ENCODE data around the gene NKD2. TPM values are rescaled to one million over a fixed set of nuclear protein-coding genes. Genes with fewer than 3 reads are reported as not detected.

Gene NKD2
- total RNA-seq, 1 experiment from 2014 or later = 2.1 TPM

DNA sequence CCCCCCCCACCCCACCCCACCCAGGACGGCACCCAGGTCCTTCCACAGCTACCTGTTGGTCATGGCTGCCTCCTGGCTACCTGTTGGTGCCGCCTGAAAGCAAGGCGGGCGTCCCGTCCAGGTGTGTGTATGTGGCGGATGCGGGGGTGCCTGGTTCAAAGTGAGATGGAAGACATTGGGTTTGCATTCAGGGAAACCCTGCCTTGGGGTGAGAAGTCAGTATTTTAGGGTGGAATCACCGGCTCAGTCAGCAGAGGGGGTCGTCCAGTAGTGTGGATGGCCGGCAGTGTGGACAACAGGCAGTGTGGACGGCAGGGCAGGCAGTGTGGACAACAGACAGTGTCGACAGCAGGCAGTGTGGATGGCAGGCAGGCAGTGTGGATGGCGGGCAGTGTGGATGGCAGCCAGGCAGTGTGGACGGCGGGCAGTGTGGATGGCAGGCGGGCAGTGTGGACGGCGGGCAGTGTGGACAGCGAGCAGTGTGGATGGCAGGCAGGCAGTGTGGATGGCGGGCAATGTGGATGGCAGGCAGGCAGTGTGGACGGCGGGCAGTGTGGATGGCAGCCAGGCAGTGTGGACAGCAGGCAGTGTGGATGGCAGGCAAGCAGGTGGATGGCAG lies 28.0 kb downstream of the NKD2 start:
- in situ Hi-C loops (cut with HindIII; ENCODE audit: low sequenced_read_pairs) = no loop called here
- no peak for DNase-seq (ENCODE audit: low spot score)

DNA sequence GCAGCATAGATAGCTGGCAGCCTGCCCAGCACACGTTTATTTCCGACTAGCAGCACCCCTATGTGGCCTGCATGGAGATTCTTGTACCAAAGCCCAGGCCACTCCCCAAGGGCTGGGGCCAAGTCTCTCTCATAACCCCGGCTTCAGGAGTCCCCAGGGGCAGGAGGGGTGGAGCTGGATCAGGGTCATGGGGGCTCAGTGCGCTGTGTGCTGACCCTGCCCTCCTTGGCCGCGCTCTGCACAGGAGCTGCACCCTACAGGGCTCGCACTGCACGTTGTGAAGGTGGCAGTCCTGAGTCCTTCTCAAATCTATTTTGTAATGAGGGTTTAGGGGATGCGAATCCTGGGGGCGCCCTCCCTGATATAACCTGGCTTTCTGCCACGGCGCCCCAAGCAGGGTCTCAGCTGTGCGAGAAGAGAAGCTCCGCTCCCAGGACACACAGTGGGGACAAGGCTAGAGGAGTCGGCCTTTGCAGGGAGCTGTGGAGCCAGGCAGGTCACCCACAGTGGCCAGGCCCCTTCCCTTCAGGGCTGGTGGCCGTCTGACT lies 28.6 kb downstream of the NKD2 start:
- in situ Hi-C loops (cut with HindIII; ENCODE audit: low sequenced_read_pairs) = no loop called here
- no peak for DNase-seq (ENCODE audit: low spot score)

DNA sequence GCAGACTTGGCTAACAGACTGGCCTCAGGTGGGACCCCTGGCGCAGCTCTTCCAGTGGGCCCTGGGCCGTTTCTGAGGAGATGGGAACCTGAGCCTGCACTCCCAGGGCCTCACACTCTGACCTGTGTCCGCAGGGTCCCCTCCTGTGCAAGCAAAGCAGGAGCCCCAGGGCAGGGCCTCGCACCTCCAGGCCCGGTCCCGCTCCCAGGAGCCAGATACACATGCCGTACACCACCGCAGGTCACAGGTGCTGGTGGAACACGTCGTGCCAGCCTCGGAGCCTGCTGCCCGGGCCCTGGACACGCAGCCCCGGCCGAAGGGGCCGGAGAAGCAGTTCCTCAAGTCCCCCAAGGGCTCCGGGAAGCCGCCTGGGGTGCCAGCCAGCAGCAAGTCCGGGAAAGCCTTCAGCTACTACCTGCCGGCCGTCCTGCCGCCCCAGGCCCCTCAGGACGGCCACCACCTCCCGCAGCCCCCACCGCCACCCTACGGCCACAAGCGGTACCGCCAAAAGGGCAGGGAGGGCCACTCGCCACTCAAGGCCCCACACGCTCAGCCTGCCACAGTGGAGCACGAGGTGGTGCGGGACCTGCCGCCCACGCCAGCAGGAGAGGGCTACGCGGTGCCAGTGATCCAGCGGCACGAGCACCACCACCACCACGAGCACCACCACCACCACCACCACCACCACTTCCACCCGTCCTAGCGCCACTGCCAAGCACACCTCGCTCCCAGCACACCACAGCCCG lies 29.2 kb downstream of the NKD2 start:
- DNase-seq (ENCODE audit: low spot score) = no peak
- in situ Hi-C loops (cut with HindIII; ENCODE audit: low sequenced_read_pairs) = no loop called here

DNA sequence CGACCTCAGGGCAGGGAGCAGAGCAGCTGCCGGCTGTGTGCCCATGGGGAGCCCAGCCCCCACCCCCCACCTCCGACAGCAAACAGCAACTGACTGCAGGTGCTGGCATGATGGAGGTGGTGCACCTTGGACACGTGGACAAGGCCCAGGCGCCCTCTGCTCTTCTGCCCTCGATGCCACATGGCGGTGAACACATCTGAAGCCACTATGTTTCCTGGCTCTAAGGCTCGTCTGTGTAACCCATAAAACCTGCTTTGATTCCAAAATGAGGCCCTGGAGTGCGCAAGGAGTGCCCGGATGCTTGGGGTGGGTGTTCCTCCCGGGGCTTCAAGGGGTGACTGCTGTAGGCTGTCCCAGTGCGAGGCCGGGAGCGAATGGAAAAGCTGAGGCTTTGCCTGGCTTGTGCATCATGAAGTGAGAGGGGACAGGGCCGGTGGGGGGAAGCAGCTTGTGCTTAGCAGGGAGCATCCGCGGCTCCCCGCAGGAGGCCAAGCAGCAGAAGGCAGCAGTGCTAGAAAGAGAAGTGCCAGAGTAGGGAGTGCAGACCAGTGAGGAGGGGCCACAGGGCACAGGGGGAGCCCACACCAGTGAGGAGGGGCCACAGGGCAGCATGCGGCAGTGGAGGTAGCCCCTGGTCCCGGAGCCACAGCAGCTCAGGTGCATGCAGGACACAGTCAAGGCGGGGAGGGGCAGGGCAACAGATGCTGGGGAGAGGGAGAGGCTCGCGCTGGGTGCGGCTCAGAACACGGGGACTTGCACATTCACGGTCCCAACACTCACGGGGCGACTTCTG lies 30.0 kb downstream of the NKD2 start:
- in situ Hi-C loops (cut with HindIII; ENCODE audit: low sequenced_read_pairs) = no loop called here
- no peak for DNase-seq (ENCODE audit: low spot score)

DNA sequence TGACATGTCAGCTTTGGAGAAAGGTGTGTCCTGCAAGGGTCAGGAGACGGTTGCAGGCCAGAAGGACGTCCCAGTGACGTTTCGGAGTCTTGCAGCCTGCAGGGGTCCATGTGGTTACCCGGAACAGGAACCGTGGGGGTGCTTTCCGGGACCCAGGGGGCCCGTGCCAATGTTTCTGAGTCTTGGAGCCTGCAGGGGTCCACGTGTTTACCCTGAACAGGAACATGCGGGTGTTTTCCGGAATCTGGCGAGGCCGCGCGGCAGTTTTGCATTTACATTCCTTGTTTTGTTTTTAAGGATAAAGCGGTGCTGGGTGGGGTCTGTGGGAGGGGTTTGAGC lies 30.6 kb downstream of the NKD2 start:
- DNase-seq (ENCODE audit: low spot score) = no peak
- in situ Hi-C loops (cut with HindIII; ENCODE audit: low sequenced_read_pairs) = no loop called here

DNA sequence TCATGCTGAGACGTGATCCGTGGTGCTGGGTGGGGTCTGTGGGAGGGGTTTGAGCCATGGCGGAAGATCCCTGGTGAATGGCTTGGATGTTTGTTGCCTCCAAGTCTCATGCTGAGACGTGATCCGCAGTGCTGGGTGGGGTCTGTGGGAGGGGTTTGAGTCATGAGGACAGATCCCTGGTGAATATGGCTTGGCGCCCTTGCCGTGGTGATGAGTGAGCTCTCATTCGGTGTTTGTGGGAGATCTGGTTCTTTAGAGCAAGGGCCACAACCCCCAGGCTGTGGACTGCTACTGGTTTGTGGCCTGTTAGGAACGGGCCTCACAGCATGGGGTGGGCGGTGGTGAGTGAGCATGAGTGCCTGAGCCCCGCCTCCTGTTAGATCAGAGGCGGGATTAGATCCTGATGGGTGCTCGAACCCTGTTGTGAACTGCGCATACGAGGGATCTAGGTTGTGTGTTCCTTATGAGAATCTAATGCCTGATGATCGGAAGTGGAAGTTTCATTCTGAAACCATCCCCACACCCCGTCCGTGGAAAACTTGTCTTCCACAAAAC lies 31.2 kb downstream of the NKD2 start:
- in situ Hi-C loops (cut with HindIII; ENCODE audit: low sequenced_read_pairs) = no loop called here
- no peak for DNase-seq (ENCODE audit: low spot score)

DNA sequence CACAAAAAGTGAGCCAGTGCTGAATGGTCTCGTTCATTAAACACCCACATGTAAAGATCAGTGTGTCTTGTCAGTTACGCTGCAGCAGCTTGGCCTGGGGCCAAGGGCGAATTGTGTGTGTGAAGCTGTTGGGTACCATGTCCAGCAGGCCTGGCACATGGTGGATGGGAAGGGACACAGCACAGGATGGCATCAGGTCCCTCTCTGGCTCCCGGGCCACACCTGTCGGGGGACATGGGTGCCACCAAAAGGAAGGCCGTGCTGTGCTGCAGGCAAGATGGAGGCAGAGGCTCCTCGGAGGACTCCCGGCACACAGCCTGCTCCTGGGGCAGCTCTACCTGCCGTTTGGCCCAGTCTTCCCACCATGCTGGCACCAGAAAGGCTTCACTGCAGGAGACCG lies 32.0 kb downstream of the NKD2 start:
- in situ Hi-C loops (cut with HindIII; ENCODE audit: low sequenced_read_pairs) = no loop called here

DNA sequence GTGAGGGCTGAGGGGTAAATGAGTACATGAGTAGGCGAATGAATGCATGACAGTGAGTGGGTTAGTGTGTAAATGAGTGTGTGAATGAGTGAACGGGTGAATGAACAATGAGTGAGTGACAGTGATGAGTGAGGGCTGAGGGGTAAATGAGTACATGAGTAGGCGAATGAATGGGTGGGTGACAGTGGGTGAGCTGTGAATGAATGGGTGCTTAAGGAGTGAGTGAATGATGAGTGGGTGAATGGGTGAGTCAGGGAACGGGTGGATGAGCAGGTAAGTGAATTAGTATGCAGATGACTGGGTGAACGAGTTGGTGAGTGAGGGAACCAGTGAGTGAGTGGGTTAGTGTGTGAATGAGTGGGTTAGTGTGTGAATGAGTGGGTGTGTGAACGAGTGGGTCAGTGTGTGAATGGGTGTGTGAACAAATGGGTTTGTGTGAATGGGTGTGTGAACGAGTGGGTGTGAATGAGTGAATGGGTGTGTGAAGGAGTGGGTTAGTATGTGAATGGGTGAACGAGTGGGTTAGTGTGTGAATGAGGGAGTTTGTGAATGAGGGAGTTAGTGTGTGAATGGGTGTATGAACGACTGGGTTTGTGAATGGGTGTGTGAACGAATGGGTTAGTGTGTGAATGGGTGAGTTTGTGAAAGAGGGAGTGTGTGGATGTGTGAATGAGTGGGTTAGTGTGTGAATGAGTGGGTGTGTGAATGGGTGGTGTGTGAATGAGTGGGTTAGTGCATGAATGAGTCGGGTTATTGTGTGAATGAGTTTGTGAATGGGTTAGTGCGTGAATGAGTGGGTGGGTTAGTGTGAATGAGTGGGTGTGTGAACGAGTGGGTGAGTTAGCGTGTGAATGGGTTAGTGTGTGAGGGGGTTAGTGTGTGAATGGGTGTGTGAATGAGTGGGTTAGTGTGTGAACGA lies 32.9 kb downstream of the NKD2 start:
- in situ Hi-C loops (cut with HindIII; ENCODE audit: low sequenced_read_pairs) = no loop called here
- no peak for DNase-seq (ENCODE audit: low spot score)

More for the DNA sequence above, 32.0 kb downstream of the NKD2 start:
- DNase-seq (ENCODE audit: low spot score) = no peak

DNA sequence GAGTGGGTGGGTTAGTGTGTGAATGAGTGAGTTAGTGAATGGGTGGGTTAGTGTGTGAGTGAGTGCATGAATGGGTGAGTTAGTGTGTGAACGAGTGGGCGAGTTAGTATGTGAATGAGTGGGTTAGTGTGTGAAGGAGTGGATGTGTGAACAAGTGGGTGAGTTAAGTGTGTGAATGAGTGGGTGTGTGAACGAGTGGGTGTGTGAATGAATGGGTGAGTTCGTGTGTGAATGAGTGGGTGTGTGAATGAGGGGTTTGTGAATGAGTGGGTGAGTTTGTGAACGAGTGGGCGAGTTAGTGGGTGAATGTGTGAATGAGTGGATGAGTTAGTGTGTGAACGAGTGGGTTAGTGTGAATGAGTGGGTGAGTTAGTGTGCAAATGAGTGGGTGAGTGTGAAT lies 34.0 kb downstream of the NKD2 start:
- no peak for DNase-seq (ENCODE audit: low spot score)
- in situ Hi-C loops (cut with HindIII; ENCODE audit: low sequenced_read_pairs) = no loop called here

DNA sequence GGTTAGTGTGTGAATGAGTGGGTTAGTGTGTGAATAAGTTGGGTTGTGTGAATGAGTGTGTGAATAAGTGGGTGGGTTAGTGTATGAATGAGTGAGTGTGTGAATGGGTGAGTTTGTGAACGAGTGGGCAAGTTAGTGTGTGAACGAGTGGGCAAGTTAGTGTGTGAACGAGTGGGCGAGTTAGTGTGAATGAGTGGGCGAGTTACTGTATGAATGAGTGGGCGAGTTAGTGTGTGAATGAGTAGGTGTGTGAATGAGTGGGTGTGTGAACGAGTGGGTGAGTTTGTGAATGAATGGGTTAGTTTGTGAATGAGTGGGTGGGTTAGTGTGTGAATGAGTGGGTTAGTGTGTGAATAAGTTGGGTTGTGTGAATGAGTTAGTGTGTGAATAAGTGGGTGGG lies 34.7 kb downstream of the NKD2 start:
- in situ Hi-C loops (cut with HindIII; ENCODE audit: low sequenced_read_pairs) = no loop called here
- no peak for DNase-seq (ENCODE audit: low spot score)

DNA sequence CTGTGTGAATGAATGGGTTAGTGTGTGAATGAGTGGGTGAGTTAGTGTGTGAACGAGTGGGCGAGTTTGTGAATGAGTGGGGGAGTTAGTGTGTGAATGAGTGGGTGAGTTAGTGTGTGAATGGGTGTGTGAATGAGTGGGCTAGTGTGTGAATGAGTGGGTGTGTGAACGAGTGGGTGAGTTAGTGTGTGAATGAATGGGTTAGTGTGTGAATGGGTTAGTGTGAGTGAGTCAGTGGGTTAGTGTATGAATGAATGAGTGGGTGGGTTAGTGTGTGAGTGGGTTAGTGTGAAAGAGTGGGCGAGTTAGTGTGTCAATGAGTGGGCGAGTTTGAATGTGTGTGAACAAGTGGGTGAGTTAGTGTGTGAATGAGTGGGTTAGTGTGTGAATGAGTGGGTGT lies 35.5 kb downstream of the NKD2 start:
- in situ Hi-C loops (cut with HindIII; ENCODE audit: low sequenced_read_pairs) = no loop called here
- DNase-seq (ENCODE audit: low spot score) = no peak

DNA sequence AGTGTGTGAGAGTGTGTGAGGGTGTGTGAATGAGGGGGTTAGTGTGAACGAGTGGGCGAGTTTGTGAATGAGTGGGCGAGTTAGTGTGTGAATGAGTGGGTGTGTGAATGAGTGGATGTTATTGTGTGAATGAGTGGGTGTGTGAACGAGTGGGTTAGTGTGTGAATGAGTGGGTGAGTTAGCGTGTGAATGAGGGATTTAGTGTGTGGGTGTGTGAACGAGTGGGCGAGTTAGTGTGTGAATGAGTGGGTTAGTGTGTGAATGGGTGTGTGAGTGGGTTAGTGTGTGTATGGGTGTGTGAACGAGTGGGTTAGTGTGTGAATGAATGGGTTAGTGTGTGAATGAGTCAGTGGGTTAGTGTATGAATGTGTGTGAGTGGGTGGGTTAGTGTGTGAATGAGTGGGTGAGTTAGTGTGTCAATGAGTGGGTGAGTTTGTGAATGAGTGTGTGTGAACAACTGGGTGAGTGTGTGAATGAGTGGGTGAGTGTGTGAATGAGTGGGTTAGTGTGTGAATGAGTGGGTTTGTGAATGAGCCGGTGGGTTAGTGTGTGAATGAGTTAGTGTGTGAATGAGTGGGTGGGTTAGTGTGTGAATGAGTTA lies 37.5 kb downstream of the NKD2 start:
- no peak for DNase-seq (ENCODE audit: low spot score)
- in situ Hi-C loops (cut with HindIII; ENCODE audit: low sequenced_read_pairs) = no loop called here

DNA sequence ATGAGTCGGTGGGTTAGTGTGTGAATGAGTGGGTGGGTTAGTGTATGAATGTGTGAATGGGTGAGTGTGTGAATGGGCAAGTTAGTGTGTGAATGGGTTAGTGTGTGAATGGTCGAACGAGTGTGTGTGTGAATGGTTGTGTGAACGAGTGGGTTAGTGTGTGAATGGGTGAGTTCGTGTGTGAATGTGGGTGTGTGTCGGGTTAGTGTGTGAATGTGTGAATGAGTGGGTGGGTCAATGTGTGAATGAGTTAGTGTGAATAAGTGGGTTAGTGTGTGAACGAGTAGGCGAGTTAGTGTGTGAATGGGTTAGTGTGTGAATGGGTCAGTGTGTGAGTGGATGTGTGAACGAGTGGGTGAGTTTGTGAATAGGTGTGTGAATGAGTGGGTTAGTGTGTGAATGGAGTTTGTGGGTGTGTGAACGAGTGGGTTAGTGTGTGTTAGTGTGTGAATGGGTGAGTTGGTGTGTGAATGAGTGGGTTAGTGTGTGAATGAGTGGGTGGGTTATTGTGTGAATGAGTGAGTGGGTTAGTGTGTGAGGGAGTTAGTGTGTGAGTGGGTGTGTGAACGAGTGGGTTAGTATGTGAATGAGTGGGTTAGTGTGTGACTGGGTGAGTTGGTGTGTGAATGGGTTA lies 38.8 kb downstream of the NKD2 start:
- in situ Hi-C loops (cut with HindIII; ENCODE audit: low sequenced_read_pairs) = no loop called here

DNA sequence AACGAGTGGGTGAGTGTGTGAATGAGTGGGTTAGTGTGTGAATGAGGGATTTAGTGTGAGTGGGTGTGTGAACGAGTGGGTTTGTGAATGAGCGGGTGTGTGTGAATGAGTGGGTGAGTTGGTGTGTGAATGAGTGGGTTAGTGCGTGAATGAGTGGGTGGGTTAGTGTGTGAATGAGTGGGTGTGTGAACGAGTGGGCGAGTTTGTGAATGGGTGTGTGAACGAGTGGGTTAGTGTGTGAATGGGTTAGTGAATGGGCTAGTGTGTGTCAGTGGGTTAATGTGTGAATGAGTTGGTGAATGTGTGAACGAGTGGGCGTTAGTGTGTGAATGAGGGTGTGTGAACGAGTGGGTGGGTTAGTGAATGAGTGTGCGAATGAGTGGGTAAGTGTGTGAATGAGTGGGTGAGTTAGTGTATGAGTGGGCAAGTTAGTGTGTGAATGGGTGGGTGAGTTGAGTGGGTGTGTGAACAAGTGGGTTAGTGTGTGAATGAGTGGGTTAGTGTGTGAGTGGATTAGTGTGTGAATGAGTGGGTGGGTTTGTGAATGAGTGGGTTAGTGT lies 39.6 kb downstream of the NKD2 start:
- DNase-seq (ENCODE audit: low spot score) = no peak
- in situ Hi-C loops (cut with HindIII; ENCODE audit: low sequenced_read_pairs) = no loop called here

More for the DNA sequence above, 38.8 kb downstream of the NKD2 start:
- no peak for DNase-seq (ENCODE audit: low spot score)

DNA sequence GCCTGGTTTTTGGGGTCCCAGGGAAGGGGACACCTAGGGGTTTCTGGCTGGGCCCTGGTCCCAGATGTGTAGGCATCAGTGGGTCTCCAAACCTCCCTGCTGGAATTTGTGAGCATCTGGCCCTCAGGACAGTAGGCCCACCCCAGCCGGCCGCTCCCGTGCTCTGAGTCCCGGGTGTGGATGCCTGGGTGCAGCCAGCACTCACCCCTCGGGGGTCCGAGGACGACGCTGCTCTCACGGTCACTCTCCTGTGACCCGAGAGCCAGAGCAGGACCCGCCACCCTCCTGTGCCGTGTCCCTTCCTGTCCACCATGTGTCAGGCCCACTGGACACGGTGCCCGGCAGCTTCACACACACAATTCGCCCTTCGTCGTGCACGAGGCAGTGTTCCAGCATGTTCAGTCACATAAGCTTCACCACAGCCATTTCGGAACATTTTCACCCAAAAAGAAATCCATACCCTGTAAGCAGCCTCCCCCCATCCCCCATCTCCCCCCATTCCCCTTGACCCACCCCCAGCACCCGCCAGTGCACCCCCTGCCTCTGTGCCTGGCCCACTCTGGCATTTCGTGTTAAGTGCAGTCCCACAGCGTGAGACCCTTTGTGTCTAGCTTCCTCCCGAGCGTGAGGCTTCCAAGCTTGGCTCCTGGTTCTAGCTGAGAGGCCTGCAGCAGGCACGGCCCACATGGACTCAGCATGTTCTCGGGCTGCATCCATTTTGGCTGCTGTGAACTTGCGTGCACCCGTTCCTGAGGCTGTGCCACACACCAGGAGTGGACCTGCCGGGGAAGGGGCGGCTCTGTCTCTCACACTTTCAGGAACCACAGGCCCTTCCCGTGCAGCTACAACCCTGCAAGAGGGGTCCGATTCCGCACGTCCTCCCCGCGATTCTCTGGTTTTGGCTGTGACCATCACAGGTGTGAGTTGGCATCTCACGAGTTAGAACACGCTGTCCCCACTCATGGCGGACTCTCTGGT lies 40.5 kb downstream of the NKD2 start:
- DNase-seq (ENCODE audit: low spot score) = no peak
- in situ Hi-C loops (cut with HindIII; ENCODE audit: low sequenced_read_pairs) = no loop called here

DNA sequence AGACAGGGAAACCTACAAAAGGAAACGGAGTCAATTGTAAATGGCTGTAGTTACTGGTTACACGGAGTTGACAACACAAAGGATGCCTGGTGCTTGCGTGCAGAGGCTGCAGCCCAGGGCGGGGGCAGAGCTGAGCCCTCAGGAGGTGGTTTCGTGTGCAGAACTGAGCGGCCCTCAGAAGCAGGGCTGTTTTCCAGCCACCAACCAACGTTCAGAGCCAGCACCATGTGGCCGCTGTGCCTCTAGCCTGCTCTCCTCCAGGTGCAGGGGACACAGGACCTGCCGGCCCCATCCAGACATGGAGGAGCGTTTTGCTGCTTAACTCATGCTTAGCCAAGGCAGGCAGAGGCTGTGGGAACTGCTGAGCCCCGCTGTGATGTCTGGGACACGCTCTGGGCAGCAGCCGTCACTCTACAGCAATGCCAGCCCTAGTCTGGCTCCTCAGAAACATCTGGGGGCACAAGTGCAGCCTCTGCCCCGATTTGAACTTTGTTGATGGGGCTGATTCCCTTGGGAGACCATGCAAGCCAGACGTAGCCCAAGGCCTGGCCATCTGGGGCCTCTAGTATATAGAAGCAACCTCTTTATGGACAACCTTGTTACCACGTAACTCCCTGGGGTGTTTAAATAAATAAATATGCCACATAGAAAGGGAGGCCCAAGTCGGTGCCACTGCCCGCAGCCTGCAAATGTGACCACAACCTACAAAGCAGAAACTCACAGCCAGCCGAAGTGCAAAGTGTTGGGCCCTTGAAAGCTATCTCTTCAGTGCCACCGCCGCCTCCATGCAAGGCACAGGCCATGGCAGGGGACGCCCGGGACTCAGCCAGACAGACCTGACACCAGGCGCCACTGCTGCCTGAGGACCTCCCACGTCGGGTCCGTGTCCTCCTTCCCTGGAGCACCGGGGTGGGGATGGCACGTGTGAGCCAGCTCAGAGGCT lies 42.1 kb downstream of the NKD2 start:
- in situ Hi-C loops (cut with HindIII; ENCODE audit: low sequenced_read_pairs) = no loop called here
- DNase-seq (ENCODE audit: low spot score) = no peak

All from G401 (cell line).